Left ventricle myocardium superior (tissue), 1 donor: Measurements from ENCODE around the gene PPAN. TPM values are rescaled to one million over a fixed set of nuclear protein-coding genes. Genes with fewer than 3 reads are reported as not detected.

Experiments
- ATAC-seq: fragments of 200-7000 bp; cut with Tn5 transposase; one replicate; pipeline ENCODE4 v1.9.1; 2020; ENCODE audit warnings: mild to moderate bottlenecking, moderate library complexity
- DNase-seq: peaks from one replicate; pipeline ENCODE4 v3.0.0-alpha.2; 2020
- intact Hi-C: fragments of 100-400 bp; cut with micrococcal nuclease; formaldehyde crosslinking; loops from one replicate; pipeline ENCODE4 v1.11.0; 2022
- total RNA-seq: library from RNA; stranded (reverse); fragmentation: NEBNext Ultra II Directional; extraction: Animal tissue kit (Norgen Biotek cat#: 25700); gene quantifications from one replicate; pipeline ENCODE4 v1.2.1, GENCODE V29; 2021
- donor health status: DM: no; HTN: yes; CAD: no; lungs with severe emphysema.

PPAN gene
- total RNA-seq, 1 donor from 2014 or later: 21.4 TPM

GRCh38 chr19:10135551-10136334, 29.6 kb downstream of the PPAN start:
- DNase-seq (no peak), ATAC-seq (no peak)
- intact Hi-C loops: no loop called here

- ATAC-seq (no peak), DNase-seq (no peak)
- intact Hi-C loops: no loop called here
These were observed 30.8 kb downstream of the PPAN start for GRCh38 chr19:10136936-10137335.

GRCh38 chr19:10137751-10138682, 31.9 kb downstream of the PPAN start:
- DNase-seq (no peak), ATAC-seq (no peak)
- intact Hi-C loops: no loop called here

- intact Hi-C loops: no loop called here
- DNase-seq: no peak
- ATAC-seq: no peak
These were observed 33.0 kb downstream of the PPAN start for GRCh38 chr19:10138879-10139795.

- ATAC-seq: no peak
- no peak for DNase-seq
- intact Hi-C loops: no loop called here
These were observed 33.8 kb downstream of the PPAN start for GRCh38 chr19:10139952-10140351.

- ATAC-seq (no peak), DNase-seq (no peak)
- intact Hi-C loops: no loop called here
These were observed 35.3 kb downstream of the PPAN start for GRCh38 chr19:10141479-10141878.

GRCh38 chr19:10141973-10142372, 35.8 kb downstream of the PPAN start:
- intact Hi-C loops: no loop called here
- no peak for ATAC-seq
- no peak for DNase-seq

- no peak for DNase-seq
- intact Hi-C loops: no loop called here
- ATAC-seq: no peak
These were observed 36.7 kb downstream of the PPAN start for GRCh38 chr19:10142701-10143375.

GRCh38 chr19:10143681-10144080, 37.5 kb downstream of the PPAN start:
- ATAC-seq (no peak), DNase-seq (no peak)
- intact Hi-C loops: no loop called here

GRCh38 chr19:10144361-10144760, 38.2 kb downstream of the PPAN start:
- DNase-seq (no peak), ATAC-seq (no peak)
- intact Hi-C loops: no loop called here

- no peak for DNase-seq
- intact Hi-C loops: no loop called here
These were observed 38.9 kb downstream of the PPAN start for GRCh38 chr19:10145031-10145430.

GRCh38 chr19:10146142-10146541, 40.0 kb downstream of the PPAN start:
- ATAC-seq (no peak), DNase-seq (no peak)
- intact Hi-C loops: no loop called here

More at GRCh38 chr19:10145031-10145430, 38.9 kb downstream of the PPAN start:
- no peak for ATAC-seq

GRCh38 chr19:10149427-10149826, 43.3 kb downstream of the PPAN start:
- intact Hi-C loops: no loop called here
- DNase-seq: no peak
- ATAC-seq: no peak

GRCh38 chr19:10151521-10151920, 45.4 kb downstream of the PPAN start:
- intact Hi-C loops: no loop called here

GRCh38 chr19:10152100-10152499, 45.9 kb downstream of the PPAN start:
- DNase-seq: no peak
- ATAC-seq: no peak
- intact Hi-C loops: no loop called here

More at GRCh38 chr19:10151521-10151920, 45.4 kb downstream of the PPAN start:
- DNase-seq (no peak), ATAC-seq (no peak)

- intact Hi-C loops: no loop called here
- DNase-seq: no peak
- no peak for ATAC-seq
These were observed 49.7 kb downstream of the PPAN start for GRCh38 chr19:10155839-10156238.

- DNase-seq (no peak), ATAC-seq (no peak)
- intact Hi-C loops: no loop called here
These were observed 51.9 kb downstream of the PPAN start for GRCh38 chr19:10158071-10158470.

GRCh38 chr19:10158485-10158884, 52.3 kb downstream of the PPAN start:
- ATAC-seq (no peak), DNase-seq (no peak)
- intact Hi-C loops: no loop called here

GRCh38 chr19:10159610-10160009, 53.4 kb downstream of the PPAN start:
- ATAC-seq (no peak), DNase-seq (no peak)
- intact Hi-C loops: no loop called here
